HG03108 (cell line): ENCODE results near the gene WDR53.
"Not testable (repeated sequence)": the region's sequence is repeated elsewhere in the genome, so short reads cannot be mapped to it uniquely, and the experiment has no call there.

Experiments
- ATAC-seq: cut with Tn5 transposase; IDR thresholded peaks from one replicate; pipeline ENCODE4 v1.9.1; 2021; ENCODE audit warnings: moderate library complexity; ENCODE audit not compliant: unreplicated experiment

Gene WDR53

GRCh38 chr3:196568246-196569002, at the start of gene WDR53, which contains the start of gene FBXO45:
WDR53 (minus strand) TSS chr3:196568554; CDS start chr3:196561475, 7,079 bp downstream.
FBXO45 (plus strand) TSS chr3:196568660; CDS start chr3:196568985, 325 bp downstream.
- peak; percentile 94 for ATAC-seq

DNA sequence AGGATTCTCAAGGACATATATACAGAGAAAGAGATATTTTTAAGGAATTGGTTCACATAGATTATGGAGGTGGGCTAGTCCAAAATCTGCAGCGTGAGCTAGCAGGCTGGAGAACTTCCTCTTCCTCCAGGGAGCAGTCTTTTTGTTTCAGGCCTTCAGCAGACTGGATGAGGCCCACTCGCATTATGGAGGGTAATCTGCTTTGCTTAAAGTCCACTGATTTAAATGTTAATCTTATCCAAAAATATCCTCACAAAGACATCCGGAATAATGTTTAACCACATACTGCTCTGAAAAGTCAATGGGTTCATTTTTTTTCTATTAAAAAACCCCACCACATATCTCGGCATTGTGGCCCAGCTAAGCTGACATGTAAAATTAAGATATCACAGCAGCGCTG, 48.9 kb upstream of the WDR53 start:
- no peak for ATAC-seq

- ATAC-seq, result not testable (repeated sequence)
Observed at GRCh38 chr3:196615234-196615633, 46.9 kb upstream of the WDR53 start.

DNA sequence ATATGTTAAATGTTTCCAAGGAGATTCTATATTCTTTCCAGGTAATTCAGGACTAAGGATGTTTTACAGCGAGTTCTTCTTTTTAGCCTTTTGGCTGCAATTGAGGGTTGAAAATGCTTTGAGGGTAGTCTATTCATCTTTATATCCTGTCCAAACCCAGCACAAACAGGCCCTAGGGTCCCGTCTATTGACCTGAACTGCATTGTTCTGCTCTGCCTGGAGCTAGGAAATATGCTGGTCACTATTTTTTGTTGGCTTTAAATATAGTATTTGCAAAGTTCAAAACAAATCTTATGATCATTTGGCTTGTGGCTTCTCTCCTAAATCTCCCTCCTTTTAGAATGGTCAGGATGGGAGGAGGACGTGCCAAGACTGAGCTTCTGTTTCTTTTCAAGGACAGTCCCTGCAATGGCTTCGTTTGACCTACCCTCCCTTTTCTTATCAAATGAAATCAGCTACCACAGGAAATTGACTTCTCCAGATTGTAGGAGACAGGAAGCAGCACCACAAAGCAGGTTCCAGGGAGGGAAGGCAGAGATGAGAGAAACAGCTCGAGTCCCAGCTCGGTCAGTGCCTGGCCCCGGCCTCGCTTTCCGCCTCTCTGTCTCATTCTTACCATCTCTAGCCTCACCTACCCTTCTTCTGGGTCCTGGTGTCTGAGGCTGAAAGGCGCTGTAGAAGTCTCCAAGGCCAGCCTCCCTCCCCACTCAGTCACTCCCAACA, 43.6 kb upstream of the WDR53 start:
- ATAC-seq, result no peak

GRCh38 chr3:196609805-196610515, 41.6 kb upstream of the WDR53 start:
- no peak for ATAC-seq

GRCh38 chr3:196609343-196609775, 41.0 kb upstream of the WDR53 start:
- peak; percentile 66 for ATAC-seq

- ATAC-seq, result no peak
Observed at GRCh38 chr3:196608693-196609092, 40.3 kb upstream of the WDR53 start.

GRCh38 chr3:196604548-196604947, 36.2 kb upstream of the WDR53 start:
- ATAC-seq, result no peak

DNA sequence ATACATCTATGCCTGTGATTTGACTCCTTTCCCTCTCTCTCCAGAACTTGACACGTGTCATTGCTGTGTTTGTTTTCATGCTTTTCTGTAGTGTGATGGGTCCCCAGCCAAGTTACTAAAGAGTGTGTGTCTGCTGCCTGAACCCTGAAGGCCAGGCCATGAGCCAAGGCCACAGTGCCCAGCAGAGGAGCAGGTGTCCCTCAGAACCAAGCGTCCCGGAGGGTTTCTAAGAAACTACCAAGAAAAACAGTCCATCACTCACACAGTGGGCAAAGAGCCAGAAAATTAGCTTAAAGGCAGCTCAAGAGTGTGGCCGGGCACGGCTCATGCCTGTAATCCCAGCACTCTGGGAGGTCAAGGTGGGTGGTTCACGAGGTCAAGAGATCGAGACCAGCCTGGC, 35.3 kb upstream of the WDR53 start:
- no peak for ATAC-seq

GRCh38 chr3:196602673-196603072, 34.3 kb upstream of the WDR53 start:
- no peak for ATAC-seq

DNA sequence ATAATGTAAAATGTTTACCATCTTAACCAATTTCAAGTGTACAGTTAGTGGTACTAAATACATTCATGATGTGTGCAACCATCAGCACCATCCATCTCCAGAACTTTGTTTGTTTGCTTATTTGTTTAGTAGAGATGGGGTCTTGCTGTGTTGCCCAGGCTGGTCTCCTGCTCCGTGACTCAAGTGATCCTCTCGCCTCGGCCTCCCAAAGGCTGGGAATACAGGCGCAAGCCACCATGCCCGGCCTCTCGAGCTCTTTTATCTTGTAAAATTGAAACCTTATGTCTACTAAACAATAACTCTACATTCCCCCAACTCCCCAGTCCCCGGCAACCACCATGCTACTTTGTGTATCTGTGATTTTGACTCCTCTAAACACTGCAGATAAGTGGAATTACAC, 32.0 kb upstream of the WDR53 start:
- no peak for ATAC-seq

- ATAC-seq, result no peak
Observed at GRCh38 chr3:196599734-196600128, 31.4 kb upstream of the WDR53 start.

GRCh38 chr3:196597971-196598733, 29.8 kb upstream of the WDR53 start:
- ATAC-seq, result not testable (repeated sequence)

GRCh38 chr3:196596355-196596754, 28.0 kb upstream of the WDR53 start:
- no peak for ATAC-seq

- no peak for ATAC-seq
Observed at GRCh38 chr3:196590279-196590678, 21.9 kb upstream of the WDR53 start.

GRCh38 chr3:196585044-196585757, 16.8 kb upstream of the WDR53 start:
- no peak for ATAC-seq

DNA sequence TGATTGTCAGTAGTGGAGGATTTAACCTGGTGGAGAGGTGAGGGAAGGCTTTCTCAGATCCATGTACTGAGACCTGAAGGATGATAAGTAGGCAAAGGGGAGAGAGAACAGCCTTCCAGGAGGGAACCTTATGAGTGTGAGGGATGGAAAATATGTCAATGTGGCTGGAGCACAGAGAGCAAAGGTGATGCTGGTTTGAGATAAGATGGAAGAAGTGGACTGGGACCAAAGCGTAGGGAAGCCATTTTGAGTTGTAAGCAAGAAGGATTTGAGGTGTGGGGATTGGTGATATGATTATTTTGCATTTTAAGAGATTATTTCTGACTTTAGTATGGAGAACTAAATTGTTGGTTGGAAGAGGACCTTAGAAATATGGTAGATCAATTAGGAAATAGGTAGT, 4.0 kb upstream of the WDR53 start:
- no peak for ATAC-seq

GRCh38 chr3:196570332-196570731, 2.0 kb upstream of the WDR53 start:
- ATAC-seq, result not testable (repeated sequence)

DNA sequence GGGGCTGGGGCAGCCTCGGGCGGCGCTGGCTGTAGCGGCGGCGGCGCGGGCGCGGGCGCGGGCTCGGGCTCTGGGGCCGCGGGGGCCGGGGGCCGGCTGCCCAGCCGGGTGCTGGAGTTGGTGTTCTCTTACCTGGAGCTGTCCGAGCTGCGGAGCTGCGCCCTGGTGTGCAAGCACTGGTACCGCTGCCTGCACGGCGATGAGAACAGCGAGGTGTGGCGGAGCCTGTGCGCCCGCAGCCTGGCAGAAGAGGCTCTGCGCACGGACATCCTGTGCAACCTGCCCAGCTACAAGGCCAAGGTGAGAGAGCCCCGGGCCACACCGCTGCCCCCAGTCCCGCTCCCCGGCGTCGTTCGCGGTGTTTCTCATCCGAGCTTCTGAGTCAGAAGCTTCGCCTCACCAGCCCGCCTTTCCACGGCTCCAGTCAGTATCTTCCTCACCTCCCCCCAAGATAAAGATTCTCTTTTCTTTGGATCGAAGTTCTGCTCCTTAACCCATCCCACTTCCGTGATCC, 706 bp upstream of the WDR53 start:
- ATAC-seq, result peak; percentile 24

- ATAC-seq, result no peak
Observed at GRCh38 chr3:196563721-196564225, 4.6 kb downstream of the WDR53 start.
